ENCODE results near the gene CHMP4A.

CHMP4A gene

GRCh38 chr14:24212924-24213865 is at the start of gene CHMP4A:
Gene CHMP4A, minus strand, starts transcription at chr14:24213488. Its CDS starts 49 bp downstream, at chr14:24213439.
- peak; percentile 96 for DNase-seq (ENCODE audit: low read depth in 2 of 2)

- no peak for DNase-seq (ENCODE audit: low read depth in 2 of 2)
These were observed 48.7 kb upstream of the CHMP4A start for GRCh38 chr14:24261969-24262327.

- no peak for DNase-seq (ENCODE audit: low read depth in 2 of 2)
These were observed 48.1 kb upstream of the CHMP4A start for GRCh38 chr14:24261256-24261968.

GRCh38 chr14:24260780-24261157 is 47.5 kb upstream of the CHMP4A start:
- no peak for DNase-seq (ENCODE audit: low read depth in 2 of 2)

GRCh38 chr14:24260026-24260779 is 46.9 kb upstream of the CHMP4A start:
- no peak for DNase-seq (ENCODE audit: low read depth in 2 of 2)

GRCh38 chr14:24259282-24260025 is 46.2 kb upstream of the CHMP4A start:
- DNase-seq (ENCODE audit: low read depth in 2 of 2) = no peak

GRCh38 chr14:24258548-24259265 is 45.4 kb upstream of the CHMP4A start:
- no peak for DNase-seq (ENCODE audit: low read depth in 2 of 2)

- DNase-seq (ENCODE audit: low read depth in 2 of 2) = no peak
These were observed 44.8 kb upstream of the CHMP4A start for GRCh38 chr14:24258119-24258518.

- no peak for DNase-seq (ENCODE audit: low read depth in 2 of 2)
These were observed 43.7 kb upstream of the CHMP4A start for GRCh38 chr14:24256960-24257359.

GRCh38 chr14:24255931-24256711 is 42.8 kb upstream of the CHMP4A start:
- no peak for DNase-seq (ENCODE audit: low read depth in 2 of 2)

- no peak for DNase-seq (ENCODE audit: low read depth in 2 of 2)
These were observed 42.1 kb upstream of the CHMP4A start for GRCh38 chr14:24255438-24255837.

GRCh38 chr14:24254630-24255392 is 41.5 kb upstream of the CHMP4A start:
- DNase-seq (ENCODE audit: low read depth in 2 of 2) = no peak

GRCh38 chr14:24253936-24254335 is 40.6 kb upstream of the CHMP4A start:
- no peak for DNase-seq (ENCODE audit: low read depth in 2 of 2)

- no peak for DNase-seq (ENCODE audit: low read depth in 2 of 2)
These were observed 39.2 kb upstream of the CHMP4A start for GRCh38 chr14:24252289-24253124.

GRCh38 chr14:24251880-24252288 is 38.6 kb upstream of the CHMP4A start:
- no peak for DNase-seq (ENCODE audit: low read depth in 2 of 2)

- no peak for DNase-seq (ENCODE audit: low read depth in 2 of 2)
These were observed 37.1 kb upstream of the CHMP4A start for GRCh38 chr14:24250354-24250753.

GRCh38 chr14:24249230-24250021 is 36.1 kb upstream of the CHMP4A start:
- no peak for DNase-seq (ENCODE audit: low read depth in 2 of 2)

- no peak for DNase-seq (ENCODE audit: low read depth in 2 of 2)
These were observed 34.1 kb upstream of the CHMP4A start for GRCh38 chr14:24247422-24247821.
